EL (cell line): ENCODE measurements around the gene XPO4.
"Not testable (repeated sequence)": the region's sequence is repeated elsewhere in the genome, so short reads cannot be mapped to it uniquely, and the experiment has no call there.

Experiments used
- DNase-seq: peaks from one replicate; pipeline ENCODE4 v3.0.0-alpha.2; 2016

XPO4 gene

GRCh38 chr13:20779405-20779804 is 123.1 kb downstream of the XPO4 start:
- DNase-seq, result no peak

GRCh38 chr13:20778311-20778710 is 124.2 kb downstream of the XPO4 start:
- no peak for DNase-seq

- DNase-seq, result no peak
Observed at GRCh38 chr13:20776751-20777150, 125.8 kb downstream of the XPO4 start.

GRCh38 chr13:20775961-20776360 is 126.6 kb downstream of the XPO4 start:
- DNase-seq, result no peak

- DNase-seq, result no peak
Observed at GRCh38 chr13:20774746-20775145, 127.8 kb downstream of the XPO4 start.

- peak; percentile 91 for DNase-seq
Observed at GRCh38 chr13:20773194-20774080, 129.1 kb downstream of the XPO4 start, which contains the start of gene EEF1AKMT1. EEF1AKMT1 (minus strand) TSS chr13:20773961; CDS start chr13:20757598, 16,363 bp downstream.

- DNase-seq, result peak; percentile 4
Observed at GRCh38 chr13:20772401-20773131, 130.0 kb downstream of the XPO4 start.

GRCh38 chr13:20769834-20770233 is 132.7 kb downstream of the XPO4 start:
- DNase-seq, result no peak

GRCh38 chr13:20769091-20769490 is 133.5 kb downstream of the XPO4 start:
- DNase-seq, result no peak

- DNase-seq, result no peak
Observed at GRCh38 chr13:20767309-20767943, 135.1 kb downstream of the XPO4 start.

- DNase-seq, result no peak
Observed at GRCh38 chr13:20760872-20761271, 141.7 kb downstream of the XPO4 start.

- no peak for DNase-seq
Observed at GRCh38 chr13:20754009-20754408, 148.5 kb downstream of the XPO4 start.

- no peak for DNase-seq
Observed at GRCh38 chr13:20749377-20749776, 153.2 kb downstream of the XPO4 start.

GRCh38 chr13:20743830-20744404 is 158.6 kb downstream of the XPO4 start:
- not testable (repeated sequence) for DNase-seq

GRCh38 chr13:20740021-20740420 is 162.5 kb downstream of the XPO4 start:
- DNase-seq, result no peak

GRCh38 chr13:20738616-20739015 is 163.9 kb downstream of the XPO4 start:
- DNase-seq, result no peak

GRCh38 chr13:20729633-20730585 is 172.6 kb downstream of the XPO4 start:
- DNase-seq, result no peak

GRCh38 chr13:20728579-20729311 is 173.8 kb downstream of the XPO4 start:
- DNase-seq, result no peak

- no peak for DNase-seq
Observed at GRCh38 chr13:20727856-20728255, 174.7 kb downstream of the XPO4 start.
